ENCODE measurements around the gene BNIP5.

- TF ChIP-seq CTCF (IDR thresholded peaks at IDR 0.05) (no peak), POLR2A (IDR thresholded peaks at IDR 0.05) (no peak)
Measured at GRCh38 chr6:36367743-36368142, 31.1 kb upstream of the BNIP5 start.
